GM18909 (cell line): Measurements from ENCODE around the gene TMEM92.

Experiments
- ATAC-seq: cut with Tn5 transposase; IDR thresholded peaks from one replicate; pipeline ENCODE4 v1.9.1; 2021; ENCODE audit warnings: mild to moderate bottlenecking; ENCODE audit not compliant: unreplicated experiment, poor library complexity

TMEM92 gene

GRCh38 chr17:50274142-50274896, at the start of gene TMEM92:
TSS of gene TMEM92 (plus strand) at chr17:50274466. CDS start at chr17:50274502, 36 bp downstream.
- ATAC-seq: no peak

GRCh38 chr17:50225701-50226240, 48.5 kb upstream of the TMEM92 start:
- ATAC-seq: no peak

GRCh38 chr17:50234581-50234980, 39.7 kb upstream of the TMEM92 start:
- no peak for ATAC-seq

- ATAC-seq: no peak
Measured at GRCh38 chr17:50237901-50238300, 36.4 kb upstream of the TMEM92 start.

GRCh38 chr17:50238601-50239280, 35.5 kb upstream of the TMEM92 start:
- no peak for ATAC-seq

- ATAC-seq: no peak
Measured at GRCh38 chr17:50239937-50240336, 34.3 kb upstream of the TMEM92 start.

GRCh38 chr17:50240851-50241250, 33.4 kb upstream of the TMEM92 start:
- no peak for ATAC-seq

GRCh38 chr17:50241431-50241830, 32.8 kb upstream of the TMEM92 start:
- ATAC-seq: no peak

- no peak for ATAC-seq
Measured at GRCh38 chr17:50244771-50245170, 29.5 kb upstream of the TMEM92 start.

GRCh38 chr17:50248255-50248654, 26.0 kb upstream of the TMEM92 start:
- no peak for ATAC-seq

- ATAC-seq: no peak
Measured at GRCh38 chr17:50252781-50253180, 21.5 kb upstream of the TMEM92 start.

- ATAC-seq: no peak
Measured at GRCh38 chr17:50255766-50256635, 18.3 kb upstream of the TMEM92 start.

- no peak for ATAC-seq
Measured at GRCh38 chr17:50256826-50257618, 17.2 kb upstream of the TMEM92 start.

- ATAC-seq: no peak
Measured at GRCh38 chr17:50257676-50258224, 16.5 kb upstream of the TMEM92 start.

- no peak for ATAC-seq
Measured at GRCh38 chr17:50258647-50259476, 15.4 kb upstream of the TMEM92 start.

GRCh38 chr17:50259477-50260324, 14.6 kb upstream of the TMEM92 start:
- ATAC-seq: no peak

- ATAC-seq: no peak
Measured at GRCh38 chr17:50260501-50260911, 13.8 kb upstream of the TMEM92 start.
